Hematopoietic multipotent progenitor cell treated with erythropoietin and hydrocortisone succinate and interleukin-3 and kit ligand, for 4 days (in vitro differentiated cells): Measurements from ENCODE around the gene SNRPE.
A peak's percentile ranks its signal among the peaks of the same experiment; 100 is the strongest.
"Not testable (repeated sequence)": the region's sequence is repeated elsewhere in the genome, so short reads cannot be mapped to it uniquely, and the experiment has no call there.

Source experiments
- DNase-seq: peaks from one replicate; pipeline ENCODE4 v3.0.0-alpha.2; 2015

SNRPE gene

DNA sequence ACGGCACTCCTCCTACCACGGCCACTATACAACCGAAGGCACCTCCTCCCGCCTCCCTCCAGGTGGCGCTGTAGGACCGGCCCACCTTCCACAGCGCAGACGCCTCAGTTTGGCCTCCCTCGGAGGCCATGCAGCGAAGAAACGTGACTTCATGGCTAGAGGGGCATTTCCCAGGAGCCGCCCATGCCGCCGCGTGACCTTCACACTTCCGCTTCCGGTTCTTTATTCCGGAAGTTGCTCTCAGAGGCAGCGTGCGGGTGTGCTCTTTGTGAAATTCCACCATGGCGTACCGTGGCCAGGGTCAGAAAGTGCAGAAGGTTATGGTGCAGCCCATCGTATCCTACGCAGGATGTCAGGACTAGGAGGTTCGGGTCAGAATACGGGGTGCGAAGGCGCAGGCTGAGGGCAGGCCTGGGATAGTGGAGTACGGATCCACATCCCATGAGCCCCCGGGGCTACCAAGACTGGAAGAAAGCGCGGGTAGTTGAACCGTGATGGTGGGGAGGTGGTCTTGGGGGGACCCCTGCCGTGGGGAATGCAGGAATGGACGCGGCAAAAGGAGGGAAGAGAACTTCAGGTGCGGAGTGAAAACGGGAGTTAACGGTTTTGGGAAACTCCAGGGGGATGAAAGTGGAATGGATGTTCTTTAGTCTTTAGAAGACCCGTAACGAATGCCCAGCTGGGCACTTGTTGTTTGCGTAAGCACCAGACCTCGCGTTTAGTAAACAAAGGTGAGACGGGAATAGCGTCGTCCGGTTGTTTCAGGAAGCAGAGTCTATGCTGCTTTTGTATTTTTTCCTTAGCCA, at the start of gene SNRPE:
Gene SNRPE (plus strand): TSS at position 221 of the 806 bp plus-strand sequence. CDS start 61 bp downstream, at position 282.
- DNase-seq: peak; percentile 99

GRCh38 chr1:203813581-203814341, 47.6 kb upstream of the SNRPE start:
- DNase-seq: no peak

- no peak for DNase-seq
These were observed 43.0 kb upstream of the SNRPE start for GRCh38 chr1:203818399-203818798.

GRCh38 chr1:203823306-203823705, 38.1 kb upstream of the SNRPE start:
- DNase-seq: no peak

- no peak for DNase-seq
These were observed 35.2 kb upstream of the SNRPE start for GRCh38 chr1:203826175-203826574.

GRCh38 chr1:203828002-203828401, 33.4 kb upstream of the SNRPE start:
- DNase-seq: no peak

DNA sequence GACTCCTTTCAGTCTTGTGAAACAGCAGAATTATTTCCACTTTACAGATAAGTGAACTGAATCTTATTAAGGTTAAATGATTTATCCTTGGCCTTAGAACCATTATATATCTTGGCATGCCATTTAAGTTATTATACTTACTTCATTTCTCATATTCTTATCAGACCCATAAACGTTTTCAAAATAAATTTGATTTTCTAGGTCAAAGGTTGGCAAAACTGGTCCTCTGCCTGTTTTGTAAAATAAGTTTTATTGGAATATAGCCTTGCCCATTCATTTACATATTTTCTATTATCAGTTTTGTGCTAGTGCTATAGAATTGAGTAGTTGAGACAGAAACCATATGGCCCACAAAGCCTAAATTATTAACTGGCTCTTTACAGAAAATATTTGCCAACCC, 32.9 kb upstream of the SNRPE start:
- DNase-seq: no peak

- DNase-seq: not testable (repeated sequence)
These were observed 32.2 kb upstream of the SNRPE start for GRCh38 chr1:203829247-203829646.

GRCh38 chr1:203835476-203835875, 25.9 kb upstream of the SNRPE start:
- no peak for DNase-seq

- DNase-seq: no peak
These were observed 22.3 kb upstream of the SNRPE start for GRCh38 chr1:203839081-203839480.

- DNase-seq: no peak
These were observed 21.1 kb upstream of the SNRPE start for GRCh38 chr1:203840208-203840808.

DNA sequence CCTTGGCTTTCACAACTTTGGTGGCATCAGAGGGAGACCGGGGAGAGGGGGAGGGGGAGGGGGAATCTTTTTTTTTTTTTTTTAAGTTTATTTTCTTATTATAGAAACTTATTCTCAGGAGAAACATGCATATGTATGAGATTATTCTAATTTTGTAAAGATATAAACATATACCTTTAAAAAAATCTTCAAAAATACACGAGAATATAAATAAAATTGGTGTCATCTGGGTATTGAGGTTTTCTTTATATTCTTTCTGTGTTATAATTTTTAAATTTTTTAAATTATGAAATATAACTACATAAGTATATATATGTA, 18.9 kb upstream of the SNRPE start:
- DNase-seq: no peak

GRCh38 chr1:203843435-203843834, 18.0 kb upstream of the SNRPE start:
- no peak for DNase-seq

GRCh38 chr1:203853112-203853511, 8.3 kb upstream of the SNRPE start:
- not testable (repeated sequence) for DNase-seq

- DNase-seq: no peak
These were observed 3.3 kb upstream of the SNRPE start for GRCh38 chr1:203858055-203858454.

GRCh38 chr1:203858975-203859374, 2.4 kb upstream of the SNRPE start:
- no peak for DNase-seq

GRCh38 chr1:203860396-203861025, 888 bp upstream of the SNRPE start:
- no peak for DNase-seq

DNA sequence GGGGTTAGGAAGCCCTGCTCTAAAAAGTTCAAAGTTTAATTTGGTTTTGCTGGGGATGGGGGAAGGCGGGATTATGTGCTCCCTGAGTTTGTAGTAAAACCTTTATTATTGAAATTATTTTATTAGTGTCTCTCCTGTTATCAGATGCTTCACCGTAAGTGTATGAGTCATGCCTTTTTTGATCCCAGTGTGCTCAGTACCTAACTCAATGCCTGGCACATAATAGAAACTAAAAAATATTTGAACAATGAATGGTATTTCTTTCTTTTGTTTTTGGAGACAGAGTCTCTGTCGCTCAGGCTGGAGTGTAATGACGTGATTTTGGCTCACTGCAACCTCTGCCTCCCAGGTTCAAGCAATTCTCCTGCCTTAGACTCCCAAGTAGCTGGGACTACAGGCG, 6.4 kb downstream of the SNRPE start:
- no peak for DNase-seq

DNA sequence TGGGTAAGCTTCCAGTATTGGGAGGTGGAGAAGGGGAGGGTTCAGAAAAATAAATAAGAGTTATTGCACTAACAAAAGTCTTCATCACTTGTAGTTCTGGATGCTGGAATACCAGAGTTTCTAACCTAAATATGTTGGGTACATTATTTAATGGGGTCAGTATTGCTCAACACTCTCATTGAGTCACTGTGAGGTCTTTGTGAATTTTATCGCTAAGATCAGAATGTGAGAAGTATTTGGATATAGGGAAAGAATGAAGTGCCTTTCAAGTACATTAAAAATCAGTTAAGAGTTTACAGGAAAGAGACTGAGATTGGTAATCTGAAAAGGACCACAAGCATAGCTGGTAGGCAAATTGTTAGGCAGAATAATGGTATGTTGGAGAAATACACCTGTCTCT, 8.8 kb downstream of the SNRPE start:
- no peak for DNase-seq

GRCh38 chr1:203871114-203871880, 9.9 kb downstream of the SNRPE start:
- DNase-seq: peak; percentile 86

- DNase-seq: no peak
These were observed 11.7 kb downstream of the SNRPE start for GRCh38 chr1:203873094-203873493.

- no peak for DNase-seq
These were observed 17.0 kb downstream of the SNRPE start for GRCh38 chr1:203878422-203878821.

DNA sequence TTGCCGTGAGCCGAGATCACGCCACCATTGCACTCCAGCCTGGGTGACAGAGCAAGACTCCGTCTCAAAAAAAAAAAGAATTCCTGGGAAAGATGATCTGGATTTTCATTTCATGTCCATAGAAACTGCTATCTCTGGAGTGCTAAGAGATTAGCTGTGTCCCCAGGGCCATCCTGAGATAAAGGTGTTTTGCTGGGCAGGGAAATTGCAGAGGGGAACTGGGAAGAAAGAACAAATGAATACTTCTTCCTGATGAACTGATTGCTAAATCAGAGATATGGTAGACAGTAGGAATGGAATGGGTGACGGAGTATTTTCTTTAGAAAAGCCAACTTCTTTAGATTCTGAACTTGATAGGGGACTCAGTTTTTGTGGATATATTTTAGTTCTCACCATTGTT, 19.2 kb downstream of the SNRPE start:
- DNase-seq: no peak
